Mucosa of descending colon (tissue), 3 donors: Measurements from ENCODE around the gene SCD5. TPM values are rescaled to one million over a fixed set of nuclear protein-coding genes. Genes with fewer than 3 reads are reported as not detected.

Source experiments
- ATAC-seq: fragments of 200-7000 bp; cut with Tn5 transposase; one replicate; pipeline ENCODE4 v1.9.1; 2020; ENCODE audit warnings: mild to moderate bottlenecking, moderate library complexity
- DNase-seq, 3 donors: peaks; one replicate each; pipeline ENCODE4 v3.0.0-alpha.2; 2020
- H3K36me3 ChIP-seq: fragments of 200-600 bp; one replicate; pipeline ENCODE4 v1.8.0; 2021; ENCODE audit warnings: low read depth, mild to moderate bottlenecking
- H3K4me1 ChIP-seq: fragments of 200-600 bp; one replicate; pipeline ENCODE4 v1.8.0; 2021; ENCODE audit warnings: low read depth, mild to moderate bottlenecking
- H3K4me3 ChIP-seq: fragments of 200-600 bp; one replicate; pipeline ENCODE4 v1.8.0; 2021; ENCODE audit warnings: mild to moderate bottlenecking
- H3K9me3 ChIP-seq: fragments of 200-600 bp; one replicate; pipeline ENCODE4 v1.8.0; 2021; ENCODE audit warnings: mild to moderate bottlenecking
- CTCF ChIP-seq: fragments of 200-600 bp; IDR thresholded peaks from one replicate; pipeline ENCODE4 v1.8.0; 2022; ENCODE audit warnings: antibody characterized with exemption, mild to moderate bottlenecking
- intact Hi-C, 2 donors: fragments of 100-400 bp; cut with DNase I in 1 of 2; cut with micrococcal nuclease in 1 of 2; formaldehyde crosslinking; loops; one replicate each; pipeline versions ENCODE4 v1.11.0 to v1.11.1; 2022; cut with DNase I, micrococcal nuclease
- total RNA-seq, 3 donors: library from RNA; stranded (reverse); fragmentation: NEBNext Ultra II Directional in 2 of 3; extraction: Animal tissue kit (Norgen Biotek cat#: 25700) in 2 of 3; gene quantifications; one replicate each; pipeline versions ENCODE4 v1.2.1 to v1.2.4, GENCODE V29; 2021 to 2023
- donor health status: DM: no; HTN: no; CAD: no; lungs with moderate emphysema.
- donor health status: DM: no; HTN: no; CAD: no.
- donor health status: DM: no; HTN: yes; CAD: no.

Gene SCD5
- total RNA-seq, 3 donors from 2014 or later: 1.5 to 19.9 (median 2.8) TPM

GRCh38 chr4:82721819-82722423 lies 76.7 kb downstream of the SCD5 start:
- H3K4me3 ChIP-seq: no peak overlapping the region
- intact Hi-C loops: no loop called here
- no peak for TF ChIP-seq CTCF
- ATAC-seq (peak; percentile 69), DNase-seq (peak in 1 of 3 donors; percentile 44)
- no peaks in the 10 kb centered on the region for H3K36me3 ChIP-seq
- H3K9me3 ChIP-seq: no peaks in the 10 kb centered on the region
- no peaks in the 10 kb centered on the region for H3K4me1 ChIP-seq

GRCh38 chr4:82718162-82718940 lies 80.2 kb downstream of the SCD5 start:
- Histone ChIP-seq H3K4me1 (no peaks in the 10 kb centered on the region), H3K36me3 (no peaks in the 10 kb centered on the region), H3K4me3 (no peak overlapping the region), H3K9me3 (no peaks in the 10 kb centered on the region)
- DNase-seq: no peak
- intact Hi-C loops: no loop called here
- ATAC-seq: no peak
- TF ChIP-seq CTCF: no peak

- intact Hi-C loops: no loop called here
- H3K36me3 ChIP-seq: no peaks in the 10 kb centered on the region
- ATAC-seq: peak; percentile 26
- H3K4me3 ChIP-seq: no peak overlapping the region
- H3K4me1 ChIP-seq: no peaks in the 10 kb centered on the region
- no peaks in the 10 kb centered on the region for H3K9me3 ChIP-seq
- no peak for TF ChIP-seq CTCF
- DNase-seq: no peak
Measured at GRCh38 chr4:82715731-82716617, 82.6 kb downstream of the SCD5 start.

- intact Hi-C loops: no loop called here
- no peak overlapping the region for H3K4me3 ChIP-seq
- no peaks in the 10 kb centered on the region for H3K4me1 ChIP-seq
- ATAC-seq (no peak), DNase-seq (no peak)
- no peak for TF ChIP-seq CTCF
- no peaks in the 10 kb centered on the region for H3K36me3 ChIP-seq
- H3K9me3 ChIP-seq: no peaks in the 10 kb centered on the region
Measured at GRCh38 chr4:82713856-82714255, 84.7 kb downstream of the SCD5 start.

- no peak for TF ChIP-seq CTCF
- DNase-seq (no peak), ATAC-seq (no peak)
- intact Hi-C loops: no loop called here
- Histone ChIP-seq H3K4me3 (no peak overlapping the region), H3K9me3 (no peaks in the 10 kb centered on the region), H3K4me1 (no peaks in the 10 kb centered on the region), H3K36me3 (no peaks in the 10 kb centered on the region)
Measured at GRCh38 chr4:82712561-82712960, 86.0 kb downstream of the SCD5 start.
